WTC11 (cell line): ENCODE measurements around the gene ZNF718. TPM values are rescaled to one million over a fixed set of nuclear protein-coding genes. Genes with fewer than 3 reads are reported as not detected.

Experiments used
- ATAC-seq: fragments of 200-7000 bp; cut with Tn5 transposase; 2 replicates; pipeline ENCODE4 v1.10.0; 2021; ENCODE audit warnings: mild to moderate bottlenecking, moderate library complexity
- Bru-seq: library from RNA; stranded (reverse); fragments of 400-500 nt; gene quantifications from one replicate; lab custom pipeline; 2021; lab: Mats Ljungman, UMichigan
- CTCF ChIA-PET: fragments of 300-600 bp; sonication (Branson Sonifier 250); formaldehyde crosslinking; loops from one replicate; lab custom pipeline; 2021; ENCODE audit warnings: antibody characterized with exemption; lab: Charles Lee
- POLR2A ChIA-PET: fragments of 350-600 bp; sonication (Branson Sonifier 250); formaldehyde crosslinking; loops from one replicate; lab custom pipeline; 2021; ENCODE audit warnings: antibody characterized with exemption; lab: Charles Lee
- DNase-seq: peaks from one replicate; pipeline ENCODE4 v3.0.0; 2021; ENCODE audit warnings: low spot score
- H3K27ac Mint-ChIP-seq: 2 replicates; pipeline ENCODE4 v1.8.0; 2021; ENCODE audit warnings: mixed read lengths
- H3K27me3 Mint-ChIP-seq: 2 replicates; pipeline ENCODE4 v1.8.0; 2021; ENCODE audit warnings: low read depth, mild to moderate bottlenecking, moderate library complexity, mixed read lengths
- H3K36me3 Mint-ChIP-seq: 2 replicates; pipeline ENCODE4 v1.8.0; 2021; ENCODE audit warnings: mixed read lengths
- H3K4me1 Mint-ChIP-seq: 2 replicates; pipeline ENCODE4 v1.8.0; 2022; ENCODE audit warnings: mixed read lengths
- H3K4me3 Mint-ChIP-seq: 2 replicates; pipeline ENCODE4 v1.8.0; 2021; ENCODE audit warnings: mild to moderate bottlenecking, moderate library complexity, mixed read lengths
- H3K9me3 Mint-ChIP-seq: 2 replicates; pipeline ENCODE4 v1.8.0; 2021; ENCODE audit warnings: mixed read lengths
- ARID4B ChIP-seq: sonication (generic); formaldehyde crosslinking; IDR thresholded peaks from 2 replicates; pipeline ENCODE4 v1.8.0; 2023; ENCODE audit warnings: missing genetic modification reagents, mild to moderate bottlenecking, borderline replicate concordance
- ATF3 ChIP-seq: sonication (generic); formaldehyde crosslinking; conservative IDR thresholded peaks from 2 replicates; pipeline ENCODE4 v1.8.1; 2022; ENCODE audit warnings: mild to moderate bottlenecking, missing genetic modification reagents
- E2F4 ChIP-seq: sonication (generic); formaldehyde crosslinking; IDR thresholded peaks from 2 replicates; pipeline ENCODE4 v1.8.1; 2022; ENCODE audit warnings: low read depth, mild to moderate bottlenecking, moderate library complexity, missing genetic modification reagents, borderline replicate concordance
- E2F5 ChIP-seq: sonication (generic); formaldehyde crosslinking; IDR thresholded peaks from 2 replicates; pipeline ENCODE4 v1.8.1; 2022; ENCODE audit warnings: mild to moderate bottlenecking, moderate library complexity, missing genetic modification reagents
- FOXP1 ChIP-seq: sonication (generic); formaldehyde crosslinking; IDR thresholded peaks from 2 replicates; pipeline ENCODE4 v1.8.0; 2022; ENCODE audit warnings: missing genetic modification reagents, mild to moderate bottlenecking, moderate library complexity, borderline replicate concordance
- IRF1 ChIP-seq: sonication (generic); formaldehyde crosslinking; IDR thresholded peaks from 2 replicates; pipeline ENCODE4 v1.8.0; 2023; ENCODE audit warnings: missing genetic modification reagents
- MAX ChIP-seq: sonication (generic); formaldehyde crosslinking; IDR thresholded peaks from 2 replicates; pipeline ENCODE4 v1.8.0; 2022; ENCODE audit warnings: mild to moderate bottlenecking, missing genetic modification reagents
- MYBL2 ChIP-seq: sonication (generic); formaldehyde crosslinking; IDR thresholded peaks from 2 replicates; pipeline ENCODE4 v1.8.1; 2023; ENCODE audit warnings: mild to moderate bottlenecking, moderate library complexity, missing genetic modification reagents
- NR2C2 ChIP-seq: sonication (generic); formaldehyde crosslinking; IDR thresholded peaks from 2 replicates; pipeline ENCODE4 v1.8.0; 2022; ENCODE audit warnings: mild to moderate bottlenecking, missing genetic modification reagents
- NR3C1 ChIP-seq: sonication (generic); formaldehyde crosslinking; conservative IDR thresholded peaks from 2 replicates; pipeline ENCODE4 v1.8.1; 2023; ENCODE audit warnings: low read depth, mild to moderate bottlenecking, missing genetic modification reagents
- RELA ChIP-seq: sonication (generic); formaldehyde crosslinking; IDR thresholded peaks from 2 replicates; pipeline ENCODE4 v1.8.1; 2022; ENCODE audit warnings: missing genetic modification reagents, mild to moderate bottlenecking, borderline replicate concordance
- SMAD3 ChIP-seq: sonication (generic); formaldehyde crosslinking; IDR thresholded peaks from 2 replicates; pipeline ENCODE4 v1.8.0; 2022; ENCODE audit warnings: missing genetic modification reagents, mild to moderate bottlenecking, borderline replicate concordance
- SMAD4 ChIP-seq: sonication (generic); formaldehyde crosslinking; IDR thresholded peaks from 2 replicates; pipeline ENCODE4 v1.8.0; 2022; ENCODE audit warnings: mild to moderate bottlenecking, missing genetic modification reagents
- SP1 ChIP-seq: sonication (generic); formaldehyde crosslinking; conservative IDR thresholded peaks from 2 replicates; pipeline ENCODE4 v1.8.1; 2022; ENCODE audit warnings: missing genetic modification reagents
- TCF7 ChIP-seq: sonication (generic); formaldehyde crosslinking; IDR thresholded peaks from 2 replicates; pipeline ENCODE4 v1.8.0; 2022; ENCODE audit warnings: mild to moderate bottlenecking, low read depth, missing genetic modification reagents, moderate library complexity
- TEAD1 ChIP-seq: sonication (generic); formaldehyde crosslinking; IDR thresholded peaks from 2 replicates; pipeline ENCODE4 v1.8.0; 2022; ENCODE audit warnings: mild to moderate bottlenecking, missing genetic modification reagents
- TEAD4 ChIP-seq: sonication (generic); formaldehyde crosslinking; IDR thresholded peaks from 2 replicates; pipeline ENCODE4 v1.8.0; 2022; ENCODE audit warnings: mild to moderate bottlenecking, missing genetic modification reagents
- ZBTB21 ChIP-seq: sonication (generic); formaldehyde crosslinking; IDR thresholded peaks from 2 replicates; pipeline ENCODE4 v1.8.1; 2023; ENCODE audit warnings: mild to moderate bottlenecking, missing genetic modification reagents, borderline replicate concordance
- ZNF219 ChIP-seq: sonication (generic); formaldehyde crosslinking; IDR thresholded peaks from 2 replicates; pipeline ENCODE4 v1.8.0; 2023; ENCODE audit warnings: missing genetic modification reagents, mild to moderate bottlenecking, borderline replicate concordance
- ZNF425 ChIP-seq: fragments of 250-450 bp; sonication (Bioruptor Pico); conservative IDR thresholded peaks from 2 replicates; pipeline ENCODE4 v1.9.0; 2021; ENCODE audit warnings: mild to moderate bottlenecking
- long read RNA-seq, 3 experiments: library from RNA in 1 of 3; library from capped mRNA in 1 of 3; library from polyadenylated mRNA in 1 of 3; unstranded in 2 of 3; stranded (forward) in 1 of 3; transcript quantifications; one replicate each; pipeline ENCODE4 v2.0.0, GENCODE V29; 2021
- total RNA-seq: library from RNA; stranded (reverse); gene quantifications from 3 replicates; pipeline ENCODE4 v1.2.3, GENCODE V29; 2021
- TF ChIP-seq, protein P1 (sequence below): sonication (generic); formaldehyde crosslinking; IDR thresholded peaks from 2 replicates; pipeline ENCODE4 v1.8.0; 2022; ENCODE audit warnings: mild to moderate bottlenecking, missing genetic modification reagents

ZNF718 gene
- 11.8 to 12.5 TPM (median 12.0 TPM) in 3 replicates for total RNA-seq
- percentile 96 among the genes with signal in this experiment for Bru-seq, nascent RNA
- long read RNA-seq, experiment 1, partial matches to known transcripts = 0 of 31 reads
- long read RNA-seq, experiment 1, other reads (novel, unspliced or antisense) = 31 of 31 reads
- long read RNA-seq, experiment 2, partial matches to known transcripts = 0 of 16 reads
- long read RNA-seq, experiment 2, other reads (novel, unspliced or antisense) = 16 of 16 reads
- long read RNA-seq, experiment 3, partial matches to known transcripts = 0 of 4 reads
- long read RNA-seq, experiment 3, other reads (novel, unspliced or antisense) = 4 of 4 reads

- DNase-seq (peak; percentile 97), ATAC-seq (peak; percentile 98)
- ChIA-PET POLR2A (interaction anchor here (0.6 to 2.7 kb wide), 9 partner anchors 10 to 180 kb away, joined by 3 to 9 read pairs (median 5); partner anchors contain the start of genes ZNF595 and ZNF732), CTCF (interaction anchor here (0.7 to 2.3 kb wide), 5 partner anchors 16 to 119 kb away, joined by 3 to 20 read pairs (median 4); partner anchors contain the start of gene ZNF595)
- Mint-ChIP-seq H3K36me3 (peaks cover 19% of the 10 kb centered on the region), H3K27me3 (peaks cover 14% of the 10 kb centered on the region), H3K4me1 (peaks cover 7% of the 10 kb centered on the region), H3K27ac (peak within 1 kb of the TSS; percentile 100), H3K4me3 (peak within 1 kb of the TSS; percentile 99), H3K9me3 (peaks cover 12% of the 10 kb centered on the region)
- TF ChIP-seq TEAD4 (peak; percentile 73; the same call in 1 of the 2 replicates), E2F5 (CRISPR knock-in tag) (peak; percentile 92), SP1 (CRISPR knock-in tag) (peak; percentile 30), IRF1 (CRISPR knock-in tag) (0 out of 2 replicates have a peak, but pooled peaks have one; percentile 53), ATF3 (CRISPR knock-in tag) (no peak), RELA (CRISPR knock-in tag) (0 out of 2 replicates have a peak, but pooled peaks have one; percentile 48), SMAD4 (CRISPR knock-in tag) (peak; percentile 64; the same call in 1 of the 2 replicates), E2F4 (CRISPR knock-in tag) (peak; percentile 87; the same call in 1 of the 2 replicates), TCF7 (CRISPR knock-in tag) (0 out of 2 replicates have a peak, but pooled peaks have one; percentile 69), MAX (CRISPR knock-in tag) (peak; percentile 72), NR2C2 (CRISPR knock-in tag) (no peak), NR3C1 (CRISPR knock-in tag) (0 out of 2 replicates have a peak, but pooled peaks have one; percentile 35), SMAD3 (CRISPR knock-in tag) (peak; percentile 83; the same call in 1 of the 2 replicates), FOXP1 (CRISPR knock-in tag) (peak; percentile 42), ZBTB21 (0 out of 2 replicates have a peak, but pooled peaks have one; percentile 48), ZNF425 (CRISPR knock-in tag) (no peak), ZNF219 (CRISPR knock-in tag) (peak; percentile 48; the same call in 1 of the 2 replicates), ARID4B (CRISPR knock-in tag) (peak; percentile 84; the same call in 1 of the 2 replicates), MYBL2 (CRISPR knock-in tag) (peak; percentile 76), TEAD1 (peak; percentile 75; the same call in 1 of the 2 replicates)
- TF ChIP-seq, protein P1, sequence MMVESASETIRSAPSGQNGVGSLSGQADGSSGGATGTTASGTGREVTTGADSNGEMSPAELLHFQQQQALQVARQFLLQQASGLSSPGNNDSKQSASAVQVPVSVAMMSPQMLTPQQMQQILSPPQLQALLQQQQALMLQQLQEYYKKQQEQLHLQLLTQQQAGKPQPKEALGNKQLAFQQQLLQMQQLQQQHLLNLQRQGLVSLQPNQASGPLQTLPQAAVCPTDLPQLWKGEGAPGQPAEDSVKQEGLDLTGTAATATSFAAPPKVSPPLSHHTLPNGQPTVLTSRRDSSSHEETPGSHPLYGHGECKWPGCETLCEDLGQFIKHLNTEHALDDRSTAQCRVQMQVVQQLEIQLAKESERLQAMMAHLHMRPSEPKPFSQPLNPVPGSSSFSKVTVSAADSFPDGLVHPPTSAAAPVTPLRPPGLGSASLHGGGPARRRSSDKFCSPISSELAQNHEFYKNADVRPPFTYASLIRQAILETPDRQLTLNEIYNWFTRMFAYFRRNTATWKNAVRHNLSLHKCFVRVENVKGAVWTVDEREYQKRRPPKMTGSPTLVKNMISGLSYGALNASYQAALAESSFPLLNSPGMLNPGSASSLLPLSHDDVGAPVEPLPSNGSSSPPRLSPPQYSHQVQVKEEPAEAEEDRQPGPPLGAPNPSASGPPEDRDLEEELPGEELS = peak; percentile 55; the same call in 1 of the 2 replicates
Observed at GRCh38 chr4:124275-125081, at the start of gene ZNF718. Gene ZNF718, plus strand, starts transcription at chr4:124501. Its CDS starts 170 bp downstream, at chr4:124671.
